K562 (cell line): ENCODE measurements around the gene HMG20B. TPM values are rescaled to one million over a fixed set of nuclear protein-coding genes. Genes with fewer than 3 reads are reported as not detected.
A peak's percentile ranks its signal among the peaks of the same experiment; 100 is the strongest.

Experiments used
- ATAC-seq: fragments of 200-7000 bp; cut with Tn5 transposase; 3 replicates; pipeline ENCODE4 v1.9.1; 2020; ENCODE audit warnings: moderate library complexity
- BruUV-seq: library from RNA; stranded (reverse); fragments of 400-500 nt; replicated peaks from 2 replicates; lab custom pipeline; 2021; lab: Mats Ljungman, UMichigan
- CTCF ChIA-PET: fragments of 300-600 bp; formaldehyde crosslinking; extraction: SDS; loops from one replicate; lab custom pipeline; 2021; ENCODE audit warnings: low intra/inter-chr PET ratio; lab: Yijun Ruan, JAX
- POLR2A ChIA-PET: fragments of 300-600, 350-650 bp; sonication (Branson Sonifier 250); formaldehyde crosslinking; extraction: SDS; loops from one replicate; lab custom pipeline; 2021; ENCODE audit warnings: antibody characterized with exemption, inconsistent platforms; lab: Yijun Ruan, JAX
- DNase-seq, 4 experiments: peaks; one replicate each; pipeline versions ENCODE4 v3.0.0 to v3.0.0-alpha.2; 2011 to 2018; ENCODE audit warnings: low spot score in 3 of 4, mixed read lengths in 3 of 4; ENCODE audit errors: extremely low read depth in 1 of 4
- FAIRE-seq: peaks from 2 replicates; lab custom pipeline; 2011; peaks lifted over from hg19 to GRCh38; lab: Jason Lieb, UNC
- H2AFZ ChIP-seq: 2 replicates; pipeline ENCODE4 v1.6.0; 2011; ENCODE audit warnings: low read depth, low read length, control low read depth, inconsistent platforms
- H3K27ac ChIP-seq: fragments of 200-600 bp; 3 replicates; pipeline ENCODE4 v1.8.0; 2011; ENCODE audit warnings: low read depth, mild to moderate bottlenecking, control low read depth, inconsistent platforms, low read length, moderate library complexity, mixed read lengths; ENCODE audit errors: extremely low read depth
- H3K27me3 ChIP-seq, 2 experiments: fragments of 300-600 bp in 1 of 2; 2 replicates in 1 of 2; 3 replicates in 1 of 2; pipeline versions ENCODE4 v1.6.0 to v1.8.0; 2011; ENCODE audit warnings: inconsistent platforms in 2 of 2, low read length in 2 of 2, mild to moderate bottlenecking in 1 of 2, mixed read lengths in 1 of 2, moderate library complexity in 1 of 2; ENCODE audit not compliant: control insufficient read depth in 2 of 2, insufficient read depth in 2 of 2
- H3K36me3 ChIP-seq: fragments of 300-600 bp; 3 replicates; pipeline ENCODE4 v1.8.0; 2011; ENCODE audit warnings: mild to moderate bottlenecking, low read length, inconsistent platforms; ENCODE audit not compliant: control insufficient read depth, insufficient read depth
- H3K4me1 ChIP-seq, 2 experiments: fragments of 200-600 bp in 1 of 2; replicated peaks in 1 of 2; 2 replicates in 1 of 2; 3 replicates in 1 of 2; pipeline versions ENCODE4 v1.5.1 to v1.8.0; 2011; ENCODE audit warnings: inconsistent platforms in 2 of 2, low read length in 2 of 2, mild to moderate bottlenecking in 1 of 2, mixed read lengths in 1 of 2, moderate library complexity in 1 of 2; ENCODE audit not compliant: control insufficient read depth in 2 of 2, insufficient read depth in 2 of 2
- H3K4me2 ChIP-seq: 2 replicates; pipeline ENCODE4 v1.6.1; 2011; ENCODE audit warnings: low read length, control low read depth, inconsistent platforms, mixed read lengths; ENCODE audit not compliant: insufficient read depth
- H3K4me3 ChIP-seq: fragments of 200-600 bp; sonication (generic), shearing (Covaris generic); 2 replicates; pipeline ENCODE4 v1.5.1; 2016; ENCODE audit warnings: control low read depth, inconsistent platforms
- H3K79me2 ChIP-seq: fragments of 200-600 bp; 3 replicates; pipeline ENCODE4 v1.8.0; 2011; ENCODE audit warnings: low read length, inconsistent platforms; ENCODE audit not compliant: control insufficient read depth, insufficient read depth
- H3K9ac ChIP-seq, 2 experiments: 2 replicates each; pipeline versions ENCODE4 v1.6.0 to v1.6.1; 2011; ENCODE audit warnings: low read depth in 2 of 2, low read length in 2 of 2, control low read depth in 1 of 2, inconsistent platforms in 1 of 2, mild to moderate bottlenecking in 1 of 2, mixed read lengths in 1 of 2; ENCODE audit not compliant: insufficient read depth in 1 of 2
- H3K9me1 ChIP-seq: one replicate; pipeline ENCODE4 v1.6.0; 2011; ENCODE audit warnings: inconsistent platforms, mild to moderate bottlenecking, low read length, moderate library complexity; ENCODE audit not compliant: control insufficient read depth, insufficient read depth
- H3K9me3 ChIP-seq: replicated peaks from 2 replicates; pipeline ENCODE4 v1.5.1; 2011; ENCODE audit warnings: low read depth, low read length, inconsistent platforms; ENCODE audit not compliant: control insufficient read depth, insufficient read depth
- H4K20me1 ChIP-seq: replicated peaks from 2 replicates; pipeline ENCODE4 v1.6.1; 2011; ENCODE audit warnings: low read length, inconsistent platforms, mixed read lengths; ENCODE audit not compliant: control insufficient read depth, insufficient read depth
- ARNT ChIP-seq, 2 experiments: fragments of 450-650 bp; IDR thresholded peaks; 2 replicates each; pipeline ENCODE4 v1.6.1; 2016; ENCODE audit warnings: mild to moderate bottlenecking in 1 of 2
- CBX2 ChIP-seq: fragments of 200-600 bp; sonication (generic); IDR thresholded peaks from one replicate; pipeline ENCODE4 v1.6.1; 2012; ENCODE audit warnings: mild to moderate bottlenecking, low read length, inconsistent platforms; ENCODE audit not compliant: insufficient read depth, poor library complexity, severe bottlenecking
- E2F5 ChIP-seq: sonication (generic); formaldehyde crosslinking; IDR thresholded peaks from 2 replicates; pipeline ENCODE4 v1.8.0; 2022; ENCODE audit warnings: mild to moderate bottlenecking, missing genetic modification reagents
- E2F8 ChIP-seq: fragments of 450-650 bp; IDR thresholded peaks from 2 replicates; pipeline ENCODE4 v1.7.1; 2018; ENCODE audit warnings: mild to moderate bottlenecking, low read depth; ENCODE audit not compliant: partially characterized antibody
- GABPB2 ChIP-seq: fragments of 250-450 bp; sonication (Bioruptor Pico); conservative IDR thresholded peaks from 2 replicates; pipeline ENCODE4 v1.5.1; 2021; ENCODE audit warnings: mild to moderate bottlenecking
- HMGXB4 ChIP-seq: sonication (generic); formaldehyde crosslinking; IDR thresholded peaks from 2 replicates; pipeline ENCODE4 v1.8.1; 2023; ENCODE audit warnings: mild to moderate bottlenecking, missing genetic modification reagents
- NFIC ChIP-seq: fragments of 450-650 bp; IDR thresholded peaks from 2 replicates; pipeline ENCODE4 v1.6.1; 2017; ENCODE audit warnings: mild to moderate bottlenecking, inconsistent platforms
- TFE3 ChIP-seq: fragments of 450-650 bp; formaldehyde crosslinking; IDR thresholded peaks from 2 replicates; pipeline ENCODE4 v1.4.0; 2020; ENCODE audit warnings: mild to moderate bottlenecking, mixed read lengths
- TRIM25 ChIP-seq: fragments of 450-650 bp; IDR thresholded peaks from 2 replicates; pipeline ENCODE4 v1.7.0; 2016; ENCODE audit warnings: borderline replicate concordance
- ZC3H8 ChIP-seq: fragments of 450-650 bp; IDR thresholded peaks from 2 replicates; pipeline ENCODE4 v1.6.1; 2017
- ZNF431 ChIP-seq: sonication (generic); formaldehyde crosslinking; IDR thresholded peaks from 2 replicates; pipeline ENCODE4 v1.8.0; 2022; ENCODE audit warnings: mild to moderate bottlenecking, missing genetic modification reagents
- WGBS: fragments of 100-300 bp; shearing (Covaris generic); methylation state at CpG from one replicate; pipeline ENCODE4 v1.1.6; 2016; ENCODE audit warnings: low coverage, mixed read lengths; ENCODE audit not compliant: insufficient coverage; ENCODE audit errors: missing lambda C conversion rate; 5-methylcytosine and 5-hydroxymethylcytosine counted together
- in situ Hi-C: fragments of 300-500 bp; cut with MboI; formaldehyde crosslinking; loops from 4 replicates; pipeline ENCODE4 v1.15.0; 2018; ENCODE audit warnings: inconsistent platforms, mixed read lengths
- intact Hi-C: fragments of 100-400 bp; cut with micrococcal nuclease; formaldehyde crosslinking; loops from 2 replicates; pipeline ENCODE4 v1.14.2; 2022
- polyA plus RNA-seq, 8 experiments: library from polyadenylated mRNA; depleted of rRNA in 4 of 8; stranded (reverse) in 5 of 8; unstranded in 3 of 8; fragments of >200 nt; fragmentation: Nextera tagmentation in 2 of 8; fragmentation: Illumina TruSeq in 1 of 8; extraction: Ambion mirVana in 2 of 8; extraction: Trizol in 1 of 8; gene quantifications; 2 replicates each; pipeline versions ENCODE4 v1.2.1 to v1.2.3, GENCODE V29; 2011 to 2014; ENCODE audit warnings: inconsistent platforms in 1 of 8, missing spikeins in 1 of 8
- total RNA-seq, 7 experiments: library from RNA; depleted of rRNA in 6 of 7; stranded (reverse); fragments of >200 nt in 6 of 7; fragmentation: Illumina TruSeq in 2 of 7; extraction: Trizol in 2 of 7; gene quantifications; 2 replicates each; pipeline versions ENCODE4 v1.2.1 to v1.2.3, GENCODE V29; 2011 to 2021; ENCODE audit warnings: low replicate concordance in 1 of 7

HMG20B gene
- total and polyA plus RNA-seq, 9 of the 15 experiments (the other 6 are each of a cell fraction or from before 2014, with no cell fraction given) = 0.35 to 172 (median 38.6) TPM

- WGBS = 0% methylated on average over 22 of the region's 60 CpGs
- TSS peak; percentile 74 for BruUV-seq
- no peak for TF ChIP-seq CBX2
- no peak for TF ChIP-seq ZC3H8
- TF ChIP-seq HMGXB4 = 0 out of 2 replicates have a peak, but pooled peaks have one; percentile 28
- TF ChIP-seq ZNF431 (CRISPR knock-in tag) = peak; percentile 36; the same call in 1 of the 2 replicates
- TF ChIP-seq TFE3 (CRISPR knock-in tag) = no peak
- no peak for TF ChIP-seq GABPB2
- TF ChIP-seq ARNT (IDR thresholded peaks at IDR 0.05) = no peak
- TF ChIP-seq E2F8 = no peak
- no peak for TF ChIP-seq TRIM25
- TF ChIP-seq NFIC = 0 out of 2 replicates have a peak, but pooled peaks have one; percentile 28
- TF ChIP-seq E2F5 (CRISPR knock-in tag) = 0 out of 2 replicates have a peak, but pooled peaks have one; percentile 19
Observed at GRCh38 chr19:3573162-3573857, 566 bp downstream of the HMG20B start.

More at GRCh38 chr19:3573162-3573857, 566 bp downstream of the HMG20B start:
- intact Hi-C loops = loop anchor here (2.0 kb wide), 1 partner anchor 17 kb away; the partner anchor contains the start of gene MFSD12
- H3K9me3 ChIP-seq = no peaks in the 10 kb centered on the region
- H2AFZ ChIP-seq = peak overlapping the region; percentile 14; the same call in 1 of the 2 replicates
- in situ Hi-C loops = no loop called here
- peak overlapping the region; percentile 81 for H3K4me2 ChIP-seq
- peaks cover 20% of the 10 kb centered on the region for H3K79me2 ChIP-seq
- DNase-seq (peak in 1 of 4 experiments; percentile 52), FAIRE-seq (no peak), ATAC-seq (peak; percentile 32)
- H3K4me3 ChIP-seq = peak overlapping the region; percentile 98
- POLR2A ChIA-PET = interaction anchor here (0.6 to 2.1 kb wide), 5 partner anchors 12 to 90 kb away, joined by 3 to 11 read pairs (median 3); partner anchors contain the start of gene SMIM44
- CTCF ChIA-PET = no interaction called here
- H3K4me1 ChIP-seq = peaks cover 25 to 70% of the 10 kb centered on the region in 2 experiments
- peaks cover 3% of the 10 kb centered on the region; the same call in 1 of the 2 replicates for H4K20me1 ChIP-seq
- H3K9me1 ChIP-seq = no peaks in the 10 kb centered on the region
- H3K9ac ChIP-seq = peak overlapping the region; percentile 78 to 96
- H3K27me3 ChIP-seq = no peaks in the 10 kb centered on the region
- peaks cover 38% of the 10 kb centered on the region for H3K36me3 ChIP-seq
- H3K27ac ChIP-seq = peak overlapping the region; percentile 93
